Gastroesophageal sphincter (tissue), 3 donors: ENCODE measurements around the gene PRR5L.

Experiments used
- EP300 ChIP-seq: sonication (generic); formaldehyde crosslinking; IDR thresholded peaks from one replicate; pipeline ENCODE4 v1.6.1; 2017; ENCODE audit warnings: antibody characterized with exemption, mild to moderate bottlenecking
- TF ChIP-seq, protein P1 (sequence below), 4 experiments: fragments of 200-600 bp in 2 of 4; fragments of 450-650 bp in 2 of 4; sonication (generic) in 1 of 4; IDR thresholded peaks; one replicate each; pipeline ENCODE4 v1.5.1; 2017 to 2019; ENCODE audit warnings: antibody characterized with exemption in 4 of 4, mild to moderate bottlenecking in 2 of 4, moderate library complexity in 2 of 4

DNA sequence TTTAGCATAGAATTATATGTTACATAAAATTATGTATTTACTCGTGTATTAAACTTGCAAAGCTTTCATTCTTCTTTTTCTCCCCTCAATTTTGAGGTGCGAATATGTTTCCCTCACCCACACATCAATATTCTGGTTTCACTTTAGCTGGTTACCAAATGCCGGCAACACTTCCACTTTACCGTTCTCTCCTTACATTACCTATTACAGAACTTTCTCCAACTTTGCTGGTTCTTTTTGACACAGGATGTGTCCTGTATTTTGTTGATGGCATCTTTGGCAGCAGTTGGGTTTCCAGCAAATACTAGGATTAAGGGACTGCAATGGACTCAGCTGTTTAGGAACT lies 84.9 kb downstream of the PRR5L start:
- TF ChIP-seq EP300, result no peak
- TF ChIP-seq, protein P1, sequence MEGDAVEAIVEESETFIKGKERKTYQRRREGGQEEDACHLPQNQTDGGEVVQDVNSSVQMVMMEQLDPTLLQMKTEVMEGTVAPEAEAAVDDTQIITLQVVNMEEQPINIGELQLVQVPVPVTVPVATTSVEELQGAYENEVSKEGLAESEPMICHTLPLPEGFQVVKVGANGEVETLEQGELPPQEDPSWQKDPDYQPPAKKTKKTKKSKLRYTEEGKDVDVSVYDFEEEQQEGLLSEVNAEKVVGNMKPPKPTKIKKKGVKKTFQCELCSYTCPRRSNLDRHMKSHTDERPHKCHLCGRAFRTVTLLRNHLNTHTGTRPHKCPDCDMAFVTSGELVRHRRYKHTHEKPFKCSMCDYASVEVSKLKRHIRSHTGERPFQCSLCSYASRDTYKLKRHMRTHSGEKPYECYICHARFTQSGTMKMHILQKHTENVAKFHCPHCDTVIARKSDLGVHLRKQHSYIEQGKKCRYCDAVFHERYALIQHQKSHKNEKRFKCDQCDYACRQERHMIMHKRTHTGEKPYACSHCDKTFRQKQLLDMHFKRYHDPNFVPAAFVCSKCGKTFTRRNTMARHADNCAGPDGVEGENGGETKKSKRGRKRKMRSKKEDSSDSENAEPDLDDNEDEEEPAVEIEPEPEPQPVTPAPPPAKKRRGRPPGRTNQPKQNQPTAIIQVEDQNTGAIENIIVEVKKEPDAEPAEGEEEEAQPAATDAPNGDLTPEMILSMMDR (IDR thresholded peaks at IDR 0.05), result no peak
